GM12878 (cell line): Measurements from ENCODE around the gene SYTL5. TPM values are rescaled to one million over a fixed set of nuclear protein-coding genes. Genes with fewer than 3 reads are reported as not detected.

ENCODE experiments used
- ATAC-seq: fragments of 200-7000 bp; cut with Tn5 transposase; 3 replicates; pipeline ENCODE4 v1.9.1; 2020; ENCODE audit warnings: mild to moderate bottlenecking, moderate library complexity
- BruUV-seq: library from RNA; stranded (reverse); fragments of 400-500 nt; replicated peaks from 2 replicates; lab custom pipeline; 2021; lab: Mats Ljungman, UMichigan
- CTCF ChIA-PET: fragments of 300-600 bp; sonication (Branson Sonifier 250); formaldehyde crosslinking; extraction: SDS; loops from one replicate; lab custom pipeline; 2021; ENCODE audit warnings: inconsistent platforms; lab: Yijun Ruan, JAX
- POLR2A ChIA-PET: fragments of 350-600 bp; formaldehyde crosslinking; extraction: SDS; loops from one replicate; lab custom pipeline; 2021; ENCODE audit warnings: inconsistent platforms; lab: Charles Lee
- RAD21 ChIA-PET: fragments of 300-600 bp; sonication (Branson Sonifier 250); formaldehyde crosslinking; loops from one replicate; lab custom pipeline; 2023; ENCODE audit warnings: antibody characterized with exemption; ENCODE audit not compliant: unreplicated experiment; lab: Charles Lee
- SMC1A ChIA-PET: fragments of 300-600 bp; sonication (Branson Sonifier 250); formaldehyde crosslinking; loops from one replicate; lab custom pipeline; 2023; ENCODE audit not compliant: unreplicated experiment, uncharacterized antibody; lab: Charles Lee
- DNase-seq: peaks from one replicate; pipeline ENCODE4 v3.0.0-alpha.2; 2011; ENCODE audit warnings: low read depth, low spot score
- FAIRE-seq: peaks from 3 replicates; lab custom pipeline; 2011; peaks lifted over from hg19 to GRCh38; lab: Jason Lieb, UNC
- H2AFZ ChIP-seq: 2 replicates; pipeline ENCODE4 v1.6.0; 2011; ENCODE audit warnings: low read depth, low read length, control low read depth; ENCODE audit not compliant: control insufficient read depth
- H3K27ac ChIP-seq: 2 replicates; pipeline ENCODE4 v1.5.1; 2011; ENCODE audit warnings: control low read depth; ENCODE audit not compliant: control insufficient read depth, insufficient read depth
- H3K27me3 ChIP-seq, 2 experiments: replicated peaks in 1 of 2; 2 replicates each; pipeline versions ENCODE4 v1.6.0 to v1.6.1; 2011; ENCODE audit warnings: low read length in 1 of 2; ENCODE audit not compliant: control insufficient read depth in 2 of 2, insufficient read depth in 2 of 2
- H3K36me3 ChIP-seq, 2 experiments: 2 replicates each; pipeline ENCODE4 v1.5.1; 2011; ENCODE audit warnings: low read length in 1 of 2; ENCODE audit not compliant: control insufficient read depth in 2 of 2, insufficient read depth in 2 of 2
- H3K4me1 ChIP-seq: 2 replicates; pipeline ENCODE4 v1.6.1; 2011; ENCODE audit warnings: mild to moderate bottlenecking, low read length, moderate library complexity, mixed read lengths; ENCODE audit not compliant: control insufficient read depth, insufficient read depth
- H3K4me2 ChIP-seq: 2 replicates; pipeline ENCODE4 v1.6.0; 2011; ENCODE audit warnings: control low read depth; ENCODE audit not compliant: control insufficient read depth, insufficient read depth
- H3K4me3 ChIP-seq: fragments of 200-600 bp; sonication (generic); 2 replicates; pipeline ENCODE4 v1.5.1; 2016
- H3K79me2 ChIP-seq: 2 replicates; pipeline ENCODE4 v1.6.0; 2011; ENCODE audit warnings: low read length; ENCODE audit not compliant: control insufficient read depth, insufficient read depth
- H3K9ac ChIP-seq: 2 replicates; pipeline ENCODE4 v1.8.0; 2011; ENCODE audit warnings: low read length, control low read depth, mixed read lengths; ENCODE audit not compliant: control insufficient read depth, insufficient read depth
- H3K9me3 ChIP-seq: replicated peaks from 3 replicates; pipeline ENCODE4 v1.5.1; 2011; ENCODE audit warnings: mild to moderate bottlenecking, low read length; ENCODE audit not compliant: control insufficient read depth, insufficient read depth
- H4K20me1 ChIP-seq: 2 replicates; pipeline ENCODE4 v1.6.0; 2011; ENCODE audit not compliant: control insufficient read depth, insufficient read depth
- CBFB ChIP-seq: IDR thresholded peaks from 2 replicates; pipeline ENCODE4 v1.6.1; 2016; ENCODE audit warnings: antibody characterized with exemption, low read depth
- CREB1 ChIP-seq: IDR thresholded peaks from 2 replicates; pipeline ENCODE4 v1.6.1; 2012; ENCODE audit warnings: low read depth, mild to moderate bottlenecking, inconsistent platforms
- E2F8 ChIP-seq: fragments of 450-650 bp; IDR thresholded peaks from 2 replicates; pipeline ENCODE4 v1.6.1; 2018; ENCODE audit warnings: mild to moderate bottlenecking, low read depth, moderate library complexity; ENCODE audit not compliant: partially characterized antibody
- GABPA ChIP-seq: IDR thresholded peaks from 2 replicates; pipeline ENCODE4 v1.6.1; 2014; ENCODE audit warnings: antibody characterized with exemption, low read depth, mild to moderate bottlenecking, inconsistent platforms
- GATAD2B ChIP-seq: fragments of 450-650 bp; conservative IDR thresholded peaks from 2 replicates; pipeline ENCODE4 v1.6.1; 2017; ENCODE audit warnings: low read depth, mild to moderate bottlenecking, moderate library complexity
- IKZF1 ChIP-seq: fragments of 450-650 bp; conservative IDR thresholded peaks from 2 replicates; pipeline ENCODE4 v1.6.1; 2017; ENCODE audit warnings: antibody characterized with exemption, mild to moderate bottlenecking
- JUND ChIP-seq: IDR thresholded peaks from 2 replicates; pipeline ENCODE4 v1.6.1; 2012; ENCODE audit warnings: low read depth, mild to moderate bottlenecking, low read length, improper control_type of control experiment, moderate library complexity
- PAX8 ChIP-seq: fragments of 450-650 bp; IDR thresholded peaks from 2 replicates; pipeline ENCODE4 v1.6.1; 2017; ENCODE audit warnings: mild to moderate bottlenecking, moderate library complexity
- RAD51 ChIP-seq: fragments of 450-650 bp; IDR thresholded peaks from 2 replicates; pipeline ENCODE4 v1.6.1; 2016; ENCODE audit warnings: moderate library complexity, mild to moderate bottlenecking, inconsistent platforms
- RELB ChIP-seq: fragments of 450-650 bp; IDR thresholded peaks from 2 replicates; pipeline ENCODE4 v1.6.1; 2017; ENCODE audit warnings: low read depth, mild to moderate bottlenecking, moderate library complexity
- RUNX3 ChIP-seq: IDR thresholded peaks from 2 replicates; pipeline ENCODE4 v1.6.1; 2012; ENCODE audit warnings: low read length, inconsistent platforms
- TARDBP ChIP-seq: IDR thresholded peaks from 2 replicates; pipeline ENCODE4 v1.6.1; 2016; ENCODE audit warnings: borderline replicate concordance
- WGBS: methylation state at CpG from one replicate; pipeline ENCODE4 v1.1.6; 2016; ENCODE audit warnings: low lambda C conversion rate; ENCODE audit not compliant: insufficient replicate concordance, insufficient coverage; ENCODE audit errors: missing lambda C conversion rate; 5-methylcytosine and 5-hydroxymethylcytosine counted together
- in situ Hi-C: fragments of 300-500 bp; cut with MboI; formaldehyde crosslinking; loops from 9 replicates; pipeline ENCODE4 v1.14.3; 2018; ENCODE audit warnings: mixed read lengths
- intact Hi-C: fragments of 100-400 bp; cut with micrococcal nuclease; formaldehyde crosslinking; loops from one replicate; pipeline ENCODE4 v1.14.2; 2022; ENCODE audit not compliant: unreplicated experiment
- polyA plus RNA-seq, 11 experiments: library from polyadenylated mRNA; depleted of rRNA in 4 of 11; unstranded in 6 of 11; stranded (reverse) in 5 of 11; fragments of >200 nt; fragmentation: Nextera tagmentation in 4 of 11; fragmentation: Illumina TruSeq in 1 of 11; extraction: Ambion mirVana in 4 of 11; extraction: Trizol in 1 of 11; gene quantifications; 1 replicate in 1 of 11; 2 replicates in 10 of 11; pipeline versions ENCODE4 v1.2.1 to v1.2.3, GENCODE V29; 2011 to 2016; ENCODE audit warnings: inconsistent platforms in 2 of 11, missing spikeins in 2 of 11, low read depth in 1 of 11
- total RNA-seq, 4 experiments: library from RNA; depleted of rRNA in 3 of 4; stranded (reverse); fragments of >200 nt in 3 of 4; fragmentation: Illumina TruSeq in 1 of 4; extraction: Trizol in 1 of 4; gene quantifications; 2 replicates each; pipeline versions ENCODE4 v1.2.1 to v1.2.3, GENCODE V29; 2013 to 2021

SYTL5 gene
- total and polyA plus RNA-seq, 10 of the 15 experiments (the other 5 are each of a cell fraction or from before 2014, with no cell fraction given) = 0.01 to 0.20 (median 0.04) TPM; not detected in 3

GRCh38 chrX:38129366-38129765, 123.0 kb downstream of the SYTL5 start (continued):
- TF ChIP-seq IKZF1 (no peak), RELB (no peak), CREB1 (no peak), PAX8 (no peak), TARDBP (no peak), RAD51 (no peak), GATAD2B (no peak)

GRCh38 chrX:38138157-38138891, 132.0 kb downstream of the SYTL5 start:
- ATAC-seq = no peak
- no peak for FAIRE-seq
- Histone ChIP-seq H3K27me3 (no peaks in the 10 kb centered on the region; a peak in 1 of 4 replicates), H3K4me3 (no peak overlapping the region)
- no TSS peak for BruUV-seq
- no peak for TF ChIP-seq TARDBP
- TF ChIP-seq JUND = no peak
- TF ChIP-seq CBFB = no peak
- TF ChIP-seq GABPA = no peak
- no peak for TF ChIP-seq RAD51
- TF ChIP-seq RUNX3 = no peak
- no peak for TF ChIP-seq E2F8
- TF ChIP-seq, all 136 proteins: peak for 0
- in situ Hi-C loops (no loop called here), intact Hi-C loops (no loop called here)
- Histone ChIP-seq H3K79me2 (no peaks in the 10 kb centered on the region), H3K4me2 (no peak overlapping the region), H3K36me3 (no peaks in the 10 kb centered on the region), H4K20me1 (no peaks in the 10 kb centered on the region), H3K4me1 (no peaks in the 10 kb centered on the region), H3K9ac (no peak overlapping the region), H3K9me3 (no peaks in the 10 kb centered on the region), H2AFZ (no peak overlapping the region), H3K27ac (no peak overlapping the region)
- ChIA-PET CTCF (interaction anchor here (1.3 kb wide), 1 partner anchor 28 kb away, joined by 4 read pairs; no protein-coding TSS in a partner anchor), SMC1A (no interaction called here), POLR2A (no interaction called here), RAD21 (no interaction called here)
- 20% methylated on average over 2 of the region's 2 CpGs for WGBS
- DNase-seq = no peak
